ENCODE measurements around the gene ALOX15B.
A peak's percentile ranks its signal among the peaks of the same experiment; 100 is the strongest.

DNA sequence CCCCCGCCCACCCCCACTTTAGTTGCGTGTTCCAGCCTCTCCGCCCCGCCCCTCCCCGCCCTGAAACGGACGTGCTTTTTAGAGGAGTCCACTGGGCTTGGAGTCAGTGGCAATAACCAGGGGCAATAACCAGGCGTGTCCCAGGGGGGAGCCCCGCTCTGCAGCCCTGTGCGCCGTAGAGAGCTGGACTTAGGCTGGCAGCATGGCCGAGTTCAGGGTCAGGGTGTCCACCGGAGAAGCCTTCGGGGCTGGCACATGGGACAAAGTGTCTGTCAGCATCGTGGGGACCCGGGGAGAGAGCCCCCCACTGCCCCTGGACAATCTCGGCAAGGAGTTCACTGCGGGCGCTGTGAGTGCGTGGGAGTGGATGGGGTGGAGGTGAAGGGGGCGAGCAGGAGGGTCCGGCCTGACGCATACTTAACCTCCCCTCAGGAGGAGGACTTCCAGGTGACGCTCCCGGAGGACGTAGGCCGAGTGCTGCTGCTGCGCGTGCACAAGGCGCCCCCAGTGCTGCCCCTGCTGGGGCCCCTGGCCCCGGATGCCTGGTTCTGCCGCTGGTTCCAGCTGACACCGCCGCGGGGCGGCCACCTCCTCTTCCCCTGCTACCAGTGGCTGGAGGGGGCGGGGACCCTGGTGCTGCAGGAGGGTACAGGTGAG lies at the start of gene ALOX15B:
- TF ChIP-seq, protein P1, sequence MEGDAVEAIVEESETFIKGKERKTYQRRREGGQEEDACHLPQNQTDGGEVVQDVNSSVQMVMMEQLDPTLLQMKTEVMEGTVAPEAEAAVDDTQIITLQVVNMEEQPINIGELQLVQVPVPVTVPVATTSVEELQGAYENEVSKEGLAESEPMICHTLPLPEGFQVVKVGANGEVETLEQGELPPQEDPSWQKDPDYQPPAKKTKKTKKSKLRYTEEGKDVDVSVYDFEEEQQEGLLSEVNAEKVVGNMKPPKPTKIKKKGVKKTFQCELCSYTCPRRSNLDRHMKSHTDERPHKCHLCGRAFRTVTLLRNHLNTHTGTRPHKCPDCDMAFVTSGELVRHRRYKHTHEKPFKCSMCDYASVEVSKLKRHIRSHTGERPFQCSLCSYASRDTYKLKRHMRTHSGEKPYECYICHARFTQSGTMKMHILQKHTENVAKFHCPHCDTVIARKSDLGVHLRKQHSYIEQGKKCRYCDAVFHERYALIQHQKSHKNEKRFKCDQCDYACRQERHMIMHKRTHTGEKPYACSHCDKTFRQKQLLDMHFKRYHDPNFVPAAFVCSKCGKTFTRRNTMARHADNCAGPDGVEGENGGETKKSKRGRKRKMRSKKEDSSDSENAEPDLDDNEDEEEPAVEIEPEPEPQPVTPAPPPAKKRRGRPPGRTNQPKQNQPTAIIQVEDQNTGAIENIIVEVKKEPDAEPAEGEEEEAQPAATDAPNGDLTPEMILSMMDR (IDR thresholded peaks at IDR 0.05), result no peak
- peak in 1 of 4 donors; percentile 87 for TF ChIP-seq POLR2A (IDR thresholded peaks at IDR 0.05)

Data from upper lobe of left lung (tissue), 4 donors.